Mesendoderm (in vitro differentiated cells): ENCODE results near the gene STK40.

ENCODE experiments used
- DNase-seq: peaks from one replicate; pipeline ENCODE4 v3.0.0; 2013
- H2AK5ac ChIP-seq: 2 replicates; pipeline ENCODE4 v1.6.1; 2013; ENCODE audit warnings: low read length, inconsistent platforms
- H2BK120ac ChIP-seq: 2 replicates; pipeline ENCODE4 v1.6.1; 2013; ENCODE audit warnings: low read depth, mild to moderate bottlenecking, low read length, moderate library complexity, mixed read lengths
- H2BK15ac ChIP-seq: replicated peaks from 2 replicates; pipeline ENCODE4 v1.6.1; 2013; ENCODE audit warnings: low read depth, mild to moderate bottlenecking, moderate library complexity
- H2BK5ac ChIP-seq: 2 replicates; pipeline ENCODE4 v1.6.1; 2013; ENCODE audit warnings: low read length, inconsistent platforms
- H3K18ac ChIP-seq: 2 replicates; pipeline ENCODE4 v1.6.1; 2013; ENCODE audit warnings: mild to moderate bottlenecking, low read length, mixed read lengths
- H3K23ac ChIP-seq: one replicate; pipeline ENCODE4 v1.6.1; 2013; ENCODE audit warnings: low read length
- H3K27ac ChIP-seq: 2 replicates; pipeline ENCODE4 v1.5.1; 2013; ENCODE audit warnings: low read depth, mild to moderate bottlenecking, inconsistent platforms, low read length, moderate library complexity
- H3K27me3 ChIP-seq: 2 replicates; pipeline ENCODE4 v1.6.1; 2013; ENCODE audit warnings: low read length, control low read depth, mild to moderate bottlenecking, inconsistent platforms; ENCODE audit not compliant: insufficient read depth, poor library complexity
- H3K36me3 ChIP-seq: 2 replicates; pipeline ENCODE4 v1.6.1; 2013; ENCODE audit warnings: low read length, inconsistent platforms; ENCODE audit not compliant: control insufficient read depth, insufficient read depth
- H3K4ac ChIP-seq: one replicate; pipeline ENCODE4 v1.6.1; 2013; ENCODE audit warnings: low read depth, mild to moderate bottlenecking, low read length, moderate library complexity
- H3K4me1 ChIP-seq: 2 replicates; pipeline ENCODE4 v1.6.1; 2013; ENCODE audit warnings: low read depth, low read length, inconsistent platforms; ENCODE audit not compliant: control insufficient read depth
- H3K4me2 ChIP-seq: 2 replicates; pipeline ENCODE4 v1.6.1; 2013; ENCODE audit warnings: low read length
- H3K4me3 ChIP-seq: 2 replicates; pipeline ENCODE4 v1.5.1; 2013; ENCODE audit warnings: mild to moderate bottlenecking, low read length
- H3K56ac ChIP-seq: one replicate; pipeline ENCODE4 v1.6.1; 2013; ENCODE audit warnings: low read length
- H3K79me1 ChIP-seq: 2 replicates; pipeline ENCODE4 v1.6.1; 2013; ENCODE audit warnings: low read length, inconsistent platforms
- H3K79me2 ChIP-seq: 2 replicates; pipeline ENCODE4 v1.6.1; 2013; ENCODE audit warnings: mild to moderate bottlenecking, low read length; ENCODE audit not compliant: control insufficient read depth, insufficient read depth
- H3K9ac ChIP-seq: 2 replicates; pipeline ENCODE4 v1.6.1; 2013; ENCODE audit warnings: low read length, inconsistent platforms
- H4K5ac ChIP-seq: one replicate; pipeline ENCODE4 v1.6.1; 2013; ENCODE audit warnings: low read length
- H4K8ac ChIP-seq: one replicate; pipeline ENCODE4 v1.6.1; 2013; ENCODE audit warnings: low read depth, mild to moderate bottlenecking, control low read depth, low read length, moderate library complexity
- WGBS: extraction: QIAGEN DNeasy Blood & Tissue Kit; methylation state at CpG from one replicate; pipeline ENCODE4 v1.1.7; 2013; ENCODE audit warnings: low lambda C conversion rate, missing lambda C conversion rate; ENCODE audit not compliant: insufficient coverage; ENCODE audit errors: extremely low coverage; 5-methylcytosine and 5-hydroxymethylcytosine counted together

The STK40 gene

GRCh38 chr1:36377791-36378492, 7.8 kb downstream of the STK40 start:
- H3K27ac ChIP-seq, result no peak overlapping the region
- no peak overlapping the region for H3K4me2 ChIP-seq
- no peak overlapping the region for H4K8ac ChIP-seq
- H2BK15ac ChIP-seq, result no peak overlapping the region
- WGBS, result no CpG with 5 or more reads among the region's 4 CpGs
- peaks cover 30% of the 10 kb centered on the region for H3K4me1 ChIP-seq
- DNase-seq, result no peak
- no peak overlapping the region for H4K5ac ChIP-seq
- no peak overlapping the region for H3K9ac ChIP-seq
- peaks cover 59% of the 10 kb centered on the region for H3K79me2 ChIP-seq
- H2BK120ac ChIP-seq, result no peak overlapping the region
- H2BK5ac ChIP-seq, result no peak overlapping the region
- H3K4ac ChIP-seq, result no peak overlapping the region
- H3K36me3 ChIP-seq, result no peaks in the 10 kb centered on the region
- no peak overlapping the region for H3K4me3 ChIP-seq
- peaks cover 31% of the 10 kb centered on the region for H3K79me1 ChIP-seq
- no peak overlapping the region for H3K18ac ChIP-seq
- no peaks in the 10 kb centered on the region for H3K27me3 ChIP-seq
- no peak overlapping the region for H2AK5ac ChIP-seq
- H3K56ac ChIP-seq, result no peak overlapping the region
- H3K23ac ChIP-seq, result no peak overlapping the region

DNA sequence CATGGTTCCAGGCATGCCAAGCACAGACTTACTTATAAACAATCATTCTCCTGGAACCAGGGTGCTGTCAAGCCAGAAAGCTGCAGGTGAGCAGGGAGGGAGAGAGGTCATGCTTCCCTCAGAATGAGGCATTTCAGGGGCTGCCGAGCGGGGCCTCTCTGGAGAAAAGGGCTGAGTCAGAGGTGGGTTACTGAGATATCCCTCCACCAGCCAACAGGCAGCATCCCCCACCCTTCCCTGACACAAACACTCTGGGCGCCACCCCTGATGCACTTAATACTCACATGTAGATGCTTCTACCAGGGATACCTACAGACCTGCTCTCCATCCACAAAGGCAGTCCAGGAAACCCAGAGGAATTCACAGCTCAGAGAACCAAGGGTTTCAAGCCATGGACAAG, 13.1 kb downstream of the STK40 start:
- Histone ChIP-seq H2BK15ac (no peak overlapping the region), H3K23ac (no peak overlapping the region), H3K56ac (peak overlapping the region; percentile 29), H4K5ac (no peak overlapping the region), H2AK5ac (peak overlapping the region; percentile 23), H3K79me2 (peaks cover 38% of the 10 kb centered on the region), H3K18ac (peak overlapping the region; percentile 28), H3K4ac (no peak overlapping the region), H3K36me3 (no peaks in the 10 kb centered on the region), H3K79me1 (peaks cover 29% of the 10 kb centered on the region), H2BK5ac (no peak overlapping the region), H3K9ac (peak overlapping the region; percentile 50), H3K27ac (peak overlapping the region; percentile 75), H4K8ac (no peak overlapping the region), H3K4me3 (no peak overlapping the region), H2BK120ac (no peak overlapping the region), H3K4me1 (peaks cover 17% of the 10 kb centered on the region), H3K27me3 (no peaks in the 10 kb centered on the region), H3K4me2 (no peak overlapping the region)
- peak; percentile 54 for DNase-seq
- WGBS, result no CpG with 5 or more reads among the region's 3 CpGs

DNA sequence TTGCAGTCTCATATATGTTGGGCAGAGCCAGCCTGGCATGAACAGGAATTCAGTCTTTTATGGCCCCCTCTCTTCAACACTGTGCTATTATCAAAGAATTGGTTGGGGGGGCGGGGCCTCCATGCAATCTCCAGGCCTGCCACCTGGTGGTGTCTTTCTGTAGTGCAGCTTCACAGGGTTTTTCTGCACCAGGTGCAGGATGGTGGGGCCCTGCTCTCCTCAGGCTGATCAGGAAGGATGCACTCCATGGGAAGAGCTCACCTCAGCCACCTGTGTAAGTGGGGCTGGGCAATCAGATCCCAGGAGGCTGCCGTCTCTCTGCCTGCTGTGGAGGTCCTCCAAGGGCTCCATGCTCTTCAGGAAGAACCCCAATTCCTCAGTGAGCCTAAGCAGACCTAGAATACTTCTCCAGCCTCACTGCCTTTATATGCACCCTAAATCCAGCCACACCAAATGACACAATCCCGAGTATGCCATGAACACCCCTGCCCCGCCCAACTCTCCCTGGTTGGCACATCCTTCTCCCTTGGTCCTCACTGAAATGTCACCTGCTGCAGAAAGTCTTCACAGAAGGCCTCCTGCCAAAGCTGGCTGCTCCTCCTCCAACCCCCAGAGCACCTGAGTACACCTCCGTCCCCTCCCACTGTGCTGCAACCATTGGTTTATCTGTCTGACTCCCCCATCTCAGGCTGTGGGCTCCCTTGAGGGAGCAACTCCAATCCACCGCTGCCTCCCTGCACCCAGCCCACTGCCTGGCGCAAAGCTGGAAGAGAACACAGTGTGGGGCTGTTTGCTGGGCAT, 16.5 kb downstream of the STK40 start:
- Histone ChIP-seq H3K79me1 (peaks cover 29% of the 10 kb centered on the region), H3K79me2 (peaks cover 27% of the 10 kb centered on the region), H3K56ac (no peak overlapping the region), H4K8ac (no peak overlapping the region), H3K36me3 (no peaks in the 10 kb centered on the region), H2BK15ac (no peak overlapping the region), H3K4me2 (no peak overlapping the region), H3K23ac (no peak overlapping the region), H3K9ac (peak overlapping the region; percentile 18), H3K4me3 (no peak overlapping the region), H2BK5ac (no peak overlapping the region), H4K5ac (no peak overlapping the region), H3K4ac (no peak overlapping the region), H3K27ac (no peak overlapping the region), H3K18ac (no peak overlapping the region), H2BK120ac (no peak overlapping the region), H3K4me1 (peaks cover 9% of the 10 kb centered on the region), H3K27me3 (no peaks in the 10 kb centered on the region), H2AK5ac (no peak overlapping the region)
- WGBS, result no CpG with 5 or more reads among the region's 7 CpGs
- DNase-seq, result peak; percentile 82

DNA sequence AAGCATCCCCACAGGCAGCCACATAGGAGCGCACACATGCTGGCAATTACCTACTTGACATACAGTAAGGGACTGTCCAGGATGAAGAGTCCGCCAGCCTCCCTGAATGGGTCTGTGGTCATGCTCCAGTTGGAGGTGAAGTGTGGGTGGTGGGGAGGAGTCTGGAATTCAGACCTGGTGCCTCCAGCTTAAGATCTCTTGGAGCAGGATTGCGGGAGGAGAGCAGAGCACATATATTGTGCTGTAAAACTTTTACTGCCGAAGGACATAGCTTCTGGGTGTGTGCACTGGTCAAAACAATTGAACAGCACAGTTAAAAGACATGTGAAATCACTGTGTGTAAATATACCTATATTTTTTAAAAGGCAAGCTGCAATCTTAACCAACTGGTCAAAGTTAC, 17.9 kb downstream of the STK40 start:
- Histone ChIP-seq H4K5ac (no peak overlapping the region), H4K8ac (no peak overlapping the region), H3K4me1 (no peaks in the 10 kb centered on the region), H3K18ac (no peak overlapping the region), H3K9ac (no peak overlapping the region), H2BK15ac (no peak overlapping the region), H3K56ac (no peak overlapping the region), H3K27ac (no peak overlapping the region), H3K36me3 (no peaks in the 10 kb centered on the region), H3K23ac (no peak overlapping the region), H2BK120ac (no peak overlapping the region), H3K79me2 (peaks cover 24% of the 10 kb centered on the region), H3K79me1 (peaks cover 26% of the 10 kb centered on the region), H3K4me3 (no peak overlapping the region), H2AK5ac (no peak overlapping the region), H3K27me3 (no peaks in the 10 kb centered on the region), H3K4ac (no peak overlapping the region), H2BK5ac (no peak overlapping the region), H3K4me2 (no peak overlapping the region)
- no peak for DNase-seq
- WGBS, result no CpG with 5 or more reads among the region's 4 CpGs

- no CpG with 5 or more reads among the region's 5 CpGs for WGBS
- Histone ChIP-seq H2BK120ac (no peak overlapping the region), H3K79me2 (peaks cover 21% of the 10 kb centered on the region), H3K4ac (no peak overlapping the region), H3K4me2 (no peak overlapping the region), H3K23ac (no peak overlapping the region), H3K79me1 (peaks cover 26% of the 10 kb centered on the region), H3K4me3 (no peak overlapping the region), H2AK5ac (no peak overlapping the region), H4K5ac (no peak overlapping the region), H3K27ac (no peak overlapping the region), H3K56ac (no peak overlapping the region), H3K18ac (no peak overlapping the region), H3K9ac (no peak overlapping the region), H4K8ac (no peak overlapping the region), H3K36me3 (no peaks in the 10 kb centered on the region), H2BK5ac (no peak overlapping the region), H3K4me1 (no peaks in the 10 kb centered on the region), H2BK15ac (no peak overlapping the region), H3K27me3 (no peaks in the 10 kb centered on the region)
- DNase-seq, result no peak
Measured at GRCh38 chr1:36367066-36367465, 18.7 kb downstream of the STK40 start.
